Uterus (tissue), 4 donors: ENCODE measurements around the gene TST. TPM values are rescaled to one million over a fixed set of nuclear protein-coding genes. Genes with fewer than 3 reads are reported as not detected.
A peak's percentile ranks its signal among the peaks of the same experiment; 100 is the strongest.

Source experiments
- DNase-seq, 2 donors: peaks; one replicate each; pipeline ENCODE4 v3.0.0-alpha.2; 2019 to 2020
- H3K27ac ChIP-seq, 2 donors: fragments of 200-600 bp; sonication (generic); 1 replicate in 1 of 2; 2 replicates in 1 of 2; pipeline ENCODE4 v1.5.1; 2016 to 2018
- H3K27me3 ChIP-seq, 2 donors: fragments of 200-600 bp; sonication (generic); one replicate each; pipeline ENCODE4 v1.5.1; 2018 to 2019; ENCODE audit warnings: control low read depth in 1 of 2
- H3K36me3 ChIP-seq, 2 donors: fragments of 200-600 bp; sonication (generic); one replicate each; pipeline ENCODE4 v1.5.1; 2019; ENCODE audit warnings: control low read depth in 1 of 2
- H3K4me1 ChIP-seq, 2 donors: fragments of 200-600 bp; sonication (generic); one replicate each; pipeline ENCODE4 v1.5.1; 2018 to 2019; ENCODE audit warnings: control low read depth in 1 of 2
- H3K4me3 ChIP-seq, 2 donors: fragments of 200-600 bp; sonication (generic); 1 replicate in 1 of 2; 2 replicates in 1 of 2; pipeline ENCODE4 v1.5.1; 2018 to 2019; ENCODE audit warnings: mild to moderate bottlenecking in 1 of 2
- H3K9me3 ChIP-seq, 2 donors: fragments of 200-600 bp; sonication (generic); one replicate each; pipeline ENCODE4 v1.5.1; 2019; ENCODE audit warnings: control low read depth in 1 of 2
- POLR2A ChIP-seq, 2 donors: fragments of 450-650 bp; IDR thresholded peaks; one replicate each; pipeline ENCODE4 v1.6.1; 2016; ENCODE audit warnings: antibody characterized with exemption in 2 of 2, mild to moderate bottlenecking in 1 of 2, moderate library complexity in 1 of 2
- intact Hi-C: fragments of 100-400 bp; cut with DNase I; formaldehyde crosslinking; loops from one replicate; pipeline ENCODE4 v1.15.1; 2023; ENCODE audit warnings: low total_unique reads
- total RNA-seq, 4 donors: library from RNA; depleted of rRNA in 3 of 4; stranded (reverse); fragments of >200 nt in 3 of 4; gene quantifications; one replicate each; pipeline versions ENCODE4 v1.1.0 to v1.2.4, GENCODE V29; 2014 to 2023
- TF ChIP-seq, protein P1 (sequence below), 4 experiments: fragments of 200-600 bp in 2 of 4; fragments of 450-650 bp in 2 of 4; sonication (generic) in 2 of 4; IDR thresholded peaks; one replicate each; pipeline ENCODE4 v1.5.1; 2016 to 2019; ENCODE audit warnings: antibody characterized with exemption in 4 of 4, mild to moderate bottlenecking in 2 of 4, moderate library complexity in 1 of 4
- donor health status: DM: yes; HTN: yes; CAD: no.

Gene TST
- total RNA-seq: 10 to 100 TPM; 19.6 to 36.8 (median 25.1) TPM

DNA sequence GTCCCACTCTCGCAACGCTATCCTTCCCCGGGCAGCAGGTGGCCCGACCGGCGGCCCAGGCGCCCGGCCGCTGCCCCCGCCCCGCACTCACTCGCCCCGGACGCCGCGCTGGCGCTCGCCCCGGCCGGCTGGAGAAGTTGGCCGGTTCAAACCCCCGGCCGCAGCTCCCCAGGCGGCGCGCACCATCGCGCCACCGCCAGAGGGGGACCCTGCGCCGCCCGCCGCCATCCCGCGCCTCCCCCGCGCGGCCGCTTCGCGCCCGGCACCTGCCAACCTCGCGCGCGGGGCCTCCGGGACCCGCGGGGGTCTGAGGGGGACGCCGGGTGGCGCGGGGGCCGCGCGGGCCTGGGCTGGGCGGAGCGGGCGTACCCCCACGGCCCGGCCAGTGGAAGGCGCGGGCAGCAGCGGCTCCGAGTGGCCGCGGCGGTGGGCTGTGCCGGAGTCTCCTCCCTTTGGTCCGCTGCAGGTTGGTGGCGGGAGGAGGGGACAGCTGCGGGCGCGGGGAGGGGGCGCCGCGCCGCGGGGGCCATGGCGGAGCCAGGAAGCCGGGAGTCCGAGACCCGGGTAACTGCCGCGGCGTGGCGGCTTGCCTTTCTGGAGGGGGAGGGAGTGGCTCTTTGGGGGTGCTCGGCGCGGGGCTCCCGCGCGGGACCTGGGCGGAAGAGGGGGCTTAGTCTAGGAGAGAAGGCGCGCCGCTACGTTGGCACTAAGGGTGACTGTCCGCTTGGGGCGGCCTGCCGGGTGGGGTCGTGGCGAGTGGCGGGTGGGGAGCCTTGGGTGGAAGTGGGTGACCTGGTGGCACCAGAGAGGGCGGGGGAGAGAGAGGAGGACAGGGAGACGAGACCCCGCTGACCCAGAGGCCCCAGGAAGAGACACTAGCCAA is at the start of gene TST, which contains the start of gene MPST:
Gene TST, minus strand, starts transcription at position 139 of the 883 bp plus-strand sequence. CDS start 715 bp downstream, outside the sequence.
Gene MPST, plus strand, starts transcription at position 434 of the 883 bp plus-strand sequence. Its CDS starts 95 bp downstream, at position 529.
- no peaks in the 10 kb centered on the region for H3K36me3 ChIP-seq
- peak; percentile 39 to 79 for TF ChIP-seq POLR2A (IDR thresholded peaks at IDR 0.05)
- TF ChIP-seq, protein P1, sequence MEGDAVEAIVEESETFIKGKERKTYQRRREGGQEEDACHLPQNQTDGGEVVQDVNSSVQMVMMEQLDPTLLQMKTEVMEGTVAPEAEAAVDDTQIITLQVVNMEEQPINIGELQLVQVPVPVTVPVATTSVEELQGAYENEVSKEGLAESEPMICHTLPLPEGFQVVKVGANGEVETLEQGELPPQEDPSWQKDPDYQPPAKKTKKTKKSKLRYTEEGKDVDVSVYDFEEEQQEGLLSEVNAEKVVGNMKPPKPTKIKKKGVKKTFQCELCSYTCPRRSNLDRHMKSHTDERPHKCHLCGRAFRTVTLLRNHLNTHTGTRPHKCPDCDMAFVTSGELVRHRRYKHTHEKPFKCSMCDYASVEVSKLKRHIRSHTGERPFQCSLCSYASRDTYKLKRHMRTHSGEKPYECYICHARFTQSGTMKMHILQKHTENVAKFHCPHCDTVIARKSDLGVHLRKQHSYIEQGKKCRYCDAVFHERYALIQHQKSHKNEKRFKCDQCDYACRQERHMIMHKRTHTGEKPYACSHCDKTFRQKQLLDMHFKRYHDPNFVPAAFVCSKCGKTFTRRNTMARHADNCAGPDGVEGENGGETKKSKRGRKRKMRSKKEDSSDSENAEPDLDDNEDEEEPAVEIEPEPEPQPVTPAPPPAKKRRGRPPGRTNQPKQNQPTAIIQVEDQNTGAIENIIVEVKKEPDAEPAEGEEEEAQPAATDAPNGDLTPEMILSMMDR (IDR thresholded peaks at IDR 0.05): peak in 3 of 4 experiments; percentile 52 to 87 (median 66)
- no peaks in the 10 kb centered on the region for H3K9me3 ChIP-seq
- H3K4me3 ChIP-seq: peak within 1 kb of the TSS; percentile 85 to 97
- H3K27ac ChIP-seq: peak within 1 kb of the TSS; percentile 90
- H3K27me3 ChIP-seq: no peaks in the 10 kb centered on the region
- intact Hi-C loops: no loop called here
- peaks cover 3 to 13% of the 10 kb centered on the region in 2 donors for H3K4me1 ChIP-seq
- DNase-seq: peak; percentile 76 to 77

DNA sequence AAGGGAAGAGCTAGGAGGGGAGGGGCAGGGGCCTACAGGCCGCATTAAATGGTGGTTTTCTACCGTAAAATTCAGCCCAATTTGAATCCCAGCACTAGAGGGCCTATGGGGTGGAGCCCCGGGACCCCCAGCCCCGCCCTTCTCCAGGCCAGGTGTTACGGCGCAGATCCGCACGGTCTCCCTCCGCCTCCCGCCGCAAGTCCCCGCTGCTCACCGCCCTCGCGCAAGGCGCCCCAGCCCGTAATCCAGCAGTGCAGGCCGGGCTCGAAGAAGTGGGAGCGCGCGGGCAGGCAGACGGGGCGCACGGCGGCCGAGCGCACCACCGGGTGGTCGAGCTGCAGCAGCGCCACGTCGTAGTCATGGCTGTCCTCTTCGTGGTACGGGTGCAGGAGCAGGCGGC is 49.6 kb upstream of the TST start:
- no peak for TF ChIP-seq POLR2A (IDR thresholded peaks at IDR 0.05)
- TF ChIP-seq, protein P1 (IDR thresholded peaks at IDR 0.05): no peak
- intact Hi-C loops: no loop called here

DNA sequence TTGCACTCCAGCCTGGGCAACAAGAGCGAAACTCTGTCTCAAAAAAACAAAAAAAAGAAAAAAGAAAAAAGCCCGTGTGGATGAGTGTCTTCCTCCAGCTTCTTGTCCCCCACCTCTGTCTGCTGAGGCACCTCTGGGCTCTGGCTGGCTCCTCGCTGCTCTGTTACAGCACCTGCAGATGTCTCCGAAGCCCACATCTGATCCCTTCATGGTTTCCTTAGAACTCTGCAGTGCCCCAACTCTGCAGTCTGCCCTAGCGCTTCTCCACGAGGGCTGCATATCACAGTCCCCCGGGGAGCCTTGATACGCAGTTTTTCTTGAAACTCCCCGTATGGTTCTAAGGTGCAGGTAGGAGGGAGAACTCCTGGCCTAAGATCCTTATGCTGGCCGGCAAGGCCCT is 48.2 kb upstream of the TST start:
- H3K4me1 ChIP-seq: no peaks in the 10 kb centered on the region
- TF ChIP-seq POLR2A (IDR thresholded peaks at IDR 0.05): no peak
- TF ChIP-seq, protein P1 (IDR thresholded peaks at IDR 0.05): no peak
- H3K36me3 ChIP-seq: no peaks in the 10 kb centered on the region
- no peak overlapping the region for H3K4me3 ChIP-seq
- H3K27me3 ChIP-seq: peaks cover 8 to 15% of the 10 kb centered on the region in 2 donors
- H3K27ac ChIP-seq: no peak overlapping the region
- no peaks in the 10 kb centered on the region for H3K9me3 ChIP-seq
- DNase-seq: no peak
- intact Hi-C loops: no loop called here

More for the DNA sequence above, 49.6 kb upstream of the TST start:
- H3K27ac ChIP-seq: no peak overlapping the region
- peaks cover 8 to 15% of the 10 kb centered on the region in 2 donors for H3K27me3 ChIP-seq
- no peak overlapping the region for H3K4me3 ChIP-seq
- H3K4me1 ChIP-seq: no peaks in the 10 kb centered on the region
- DNase-seq: no peak
- no peaks in the 10 kb centered on the region for H3K36me3 ChIP-seq
- no peaks in the 10 kb centered on the region for H3K9me3 ChIP-seq

DNA sequence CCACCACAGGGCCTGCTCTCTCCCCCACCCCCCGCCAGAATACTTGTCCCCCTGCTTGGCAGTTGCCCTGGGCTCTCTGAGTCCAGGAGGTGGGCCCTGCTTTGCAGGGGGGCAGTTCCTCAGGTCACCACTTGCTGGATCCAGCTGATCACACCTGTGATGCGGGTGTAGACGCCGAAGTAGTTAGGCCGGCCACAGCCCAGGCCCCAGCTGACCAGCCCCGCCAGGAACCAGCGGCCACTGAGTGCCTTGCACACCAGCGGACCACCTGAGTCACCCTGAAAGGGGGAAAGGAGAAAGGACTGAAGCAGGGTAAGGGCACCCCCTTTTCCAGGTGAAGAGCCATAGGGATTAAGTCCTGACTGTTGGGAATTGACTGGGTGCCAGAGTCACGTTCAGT is 46.7 kb upstream of the TST start:
- TF ChIP-seq, protein P1 (IDR thresholded peaks at IDR 0.05): no peak
- TF ChIP-seq POLR2A (IDR thresholded peaks at IDR 0.05): no peak
- Histone ChIP-seq H3K27me3 (peaks cover 8 to 15% of the 10 kb centered on the region in 2 donors), H3K9me3 (no peaks in the 10 kb centered on the region), H3K4me3 (no peak overlapping the region), H3K36me3 (no peaks in the 10 kb centered on the region), H3K4me1 (no peaks in the 10 kb centered on the region), H3K27ac (no peak overlapping the region)
- intact Hi-C loops: no loop called here
- no peak for DNase-seq

DNA sequence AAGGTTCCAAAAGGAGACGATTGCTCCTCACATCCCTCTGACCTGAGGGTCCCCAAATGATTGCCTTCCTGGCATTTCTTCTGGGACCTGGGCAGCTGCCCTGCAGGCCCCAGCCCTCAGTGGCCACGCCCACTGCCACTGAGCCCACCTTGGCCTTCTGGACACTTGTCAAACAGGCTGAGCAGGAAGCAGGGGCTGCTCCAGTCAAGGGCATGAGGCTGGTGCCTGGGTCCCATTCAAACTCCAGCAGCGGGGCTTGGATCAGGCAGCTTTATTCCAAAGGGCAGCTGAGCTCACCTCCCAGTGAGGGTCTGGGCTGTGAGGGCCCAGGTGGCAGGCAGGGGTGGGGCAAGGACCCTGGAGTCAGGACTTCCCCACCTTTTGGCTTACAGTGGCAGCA is 45.9 kb upstream of the TST start:
- intact Hi-C loops: no loop called here
- Histone ChIP-seq H3K4me3 (no peak overlapping the region), H3K4me1 (no peaks in the 10 kb centered on the region), H3K27ac (no peak overlapping the region), H3K9me3 (no peaks in the 10 kb centered on the region), H3K27me3 (peaks cover 4 to 12% of the 10 kb centered on the region in 2 donors), H3K36me3 (no peaks in the 10 kb centered on the region)
- no peak for DNase-seq
- TF ChIP-seq, protein P1 (IDR thresholded peaks at IDR 0.05): no peak
- no peak for TF ChIP-seq POLR2A (IDR thresholded peaks at IDR 0.05)
